Kidney (tissue), 14 donors: ENCODE data around the gene XPR1. TPM values are rescaled to one million over a fixed set of nuclear protein-coding genes. Genes with fewer than 3 reads are reported as not detected.

ENCODE experiments used
- DNase-seq, 5 donors: peaks; one replicate each; pipeline ENCODE4 v3.0.0-alpha.2; 2013 to 2020
- FAIRE-seq: peaks from 2 replicates; lab custom pipeline; 2012; peaks lifted over from hg19 to GRCh38; lab: Jason Lieb, UNC
- H3K27ac ChIP-seq, 2 donors: one replicate each; pipeline ENCODE4 v1.7.0; 2013; ENCODE audit warnings: low read depth in 2 of 2, low read length in 2 of 2, inconsistent platforms in 1 of 2
- H3K27me3 ChIP-seq: one replicate; pipeline ENCODE4 v1.7.1; 2013; ENCODE audit warnings: low read length, inconsistent platforms; ENCODE audit not compliant: control insufficient read depth, insufficient read depth
- H3K36me3 ChIP-seq, 3 donors: one replicate each; pipeline versions ENCODE4 v1.7.0 to v1.7.1; 2013; ENCODE audit warnings: low read length in 3 of 3, control low read depth in 1 of 3, inconsistent platforms in 1 of 3; ENCODE audit not compliant: insufficient read depth in 3 of 3, control insufficient read depth in 2 of 3
- H3K4me1 ChIP-seq, 3 donors: one replicate each; pipeline versions ENCODE4 v1.7.0 to v1.7.1; 2013; ENCODE audit warnings: low read length in 3 of 3, inconsistent platforms in 1 of 3, low read depth in 1 of 3; ENCODE audit not compliant: control insufficient read depth in 2 of 3, insufficient read depth in 2 of 3
- H3K4me3 ChIP-seq, 3 donors: one replicate each; pipeline versions ENCODE4 v1.7.0 to v1.8.1; 2013; ENCODE audit warnings: low read length in 3 of 3, control low read depth in 1 of 3, inconsistent platforms in 1 of 3
- H3K9ac ChIP-seq, 3 donors: one replicate each; pipeline versions ENCODE4 v1.7.0 to v1.7.1; 2013; ENCODE audit warnings: low read length in 3 of 3, control low read depth in 1 of 3, inconsistent platforms in 1 of 3
- H3K9me3 ChIP-seq, 3 donors: one replicate each; pipeline versions ENCODE4 v1.7.0 to v1.7.1; 2013; ENCODE audit warnings: low read length in 3 of 3, control low read depth in 1 of 3, inconsistent platforms in 1 of 3; ENCODE audit not compliant: control insufficient read depth in 2 of 3, insufficient read depth in 1 of 3
- intact Hi-C: fragments of 100-400 bp; cut with DNase I; formaldehyde crosslinking; loops from one replicate; pipeline ENCODE4 v1.11.1; 2022
- polyA plus RNA-seq: library from polyadenylated mRNA; stranded (reverse); fragments of 350-450 nt; fragmentation: Illumina TruSeq; extraction: RNeasy Lipid Tissue Mini Kit (QIAGEN cat#74804); gene quantifications from one replicate; pipeline ENCODE4 v1.2.3, GENCODE V29; 2014; ENCODE audit warnings: low read depth, low replicate concordance; ENCODE audit not compliant: insufficient read depth
- total RNA-seq: library from RNA; stranded (reverse); fragmentation: NEBNext Ultra II Directional; extraction: Animal tissue kit (Norgen Biotek cat#: 25700); gene quantifications from one replicate; pipeline ENCODE4 v1.2.1, GENCODE V29; 2021
- TF ChIP-seq, protein P1 (sequence below): IDR thresholded peaks from 3 replicates; pipeline ENCODE4 v1.5.1; 2012; ENCODE audit warnings: mild to moderate bottlenecking, moderate library complexity, borderline replicate concordance; ENCODE audit not compliant: insufficient read depth; ENCODE audit errors: extremely low read depth
- donor health status: control.
- donor health status: control.
- donor health status: control.
- donor health status: control.
- donor health status: control.
- donor health status: DM: yes; HTN: yes; CAD: no.
- donor health status: Normal renal cell carcinoma (clear cell type).

Gene XPR1
- total and polyA plus RNA-seq, 2 donors from 2014 or later = 10.9 to 33.5 TPM

DNA sequence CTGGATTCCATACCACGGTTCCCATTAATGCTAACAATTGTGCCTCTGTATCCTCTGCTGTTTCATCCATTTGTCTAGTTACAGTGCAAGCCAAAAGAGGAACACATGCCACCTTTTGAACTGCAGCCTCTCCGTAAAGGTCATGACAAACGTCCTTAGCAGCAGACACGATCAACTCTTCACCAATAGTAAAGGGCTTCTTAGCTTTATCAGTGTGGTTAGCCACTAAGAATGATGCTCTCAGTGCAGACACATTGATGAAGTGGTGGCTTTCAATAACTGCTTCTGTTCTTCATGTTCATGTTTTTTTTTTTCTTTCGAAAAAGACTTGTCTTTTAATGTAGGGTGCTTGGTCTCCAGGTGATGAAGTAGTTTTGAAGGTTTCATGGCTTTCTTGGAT is 14.3 kb downstream of the XPR1 start:
- Histone ChIP-seq H3K9ac (no peak overlapping the region), H3K4me1 (peaks cover 0 to 6% (median 4%) of the 10 kb centered on the region in 3 donors), H3K4me3 (no peak overlapping the region), H3K27me3 (no peaks in the 10 kb centered on the region), H3K36me3 (no peaks in the 10 kb centered on the region), H3K27ac (no peak overlapping the region), H3K9me3 (no peaks in the 10 kb centered on the region)
- DNase-seq (no peak), FAIRE-seq (no peak)
- TF ChIP-seq, protein P1, sequence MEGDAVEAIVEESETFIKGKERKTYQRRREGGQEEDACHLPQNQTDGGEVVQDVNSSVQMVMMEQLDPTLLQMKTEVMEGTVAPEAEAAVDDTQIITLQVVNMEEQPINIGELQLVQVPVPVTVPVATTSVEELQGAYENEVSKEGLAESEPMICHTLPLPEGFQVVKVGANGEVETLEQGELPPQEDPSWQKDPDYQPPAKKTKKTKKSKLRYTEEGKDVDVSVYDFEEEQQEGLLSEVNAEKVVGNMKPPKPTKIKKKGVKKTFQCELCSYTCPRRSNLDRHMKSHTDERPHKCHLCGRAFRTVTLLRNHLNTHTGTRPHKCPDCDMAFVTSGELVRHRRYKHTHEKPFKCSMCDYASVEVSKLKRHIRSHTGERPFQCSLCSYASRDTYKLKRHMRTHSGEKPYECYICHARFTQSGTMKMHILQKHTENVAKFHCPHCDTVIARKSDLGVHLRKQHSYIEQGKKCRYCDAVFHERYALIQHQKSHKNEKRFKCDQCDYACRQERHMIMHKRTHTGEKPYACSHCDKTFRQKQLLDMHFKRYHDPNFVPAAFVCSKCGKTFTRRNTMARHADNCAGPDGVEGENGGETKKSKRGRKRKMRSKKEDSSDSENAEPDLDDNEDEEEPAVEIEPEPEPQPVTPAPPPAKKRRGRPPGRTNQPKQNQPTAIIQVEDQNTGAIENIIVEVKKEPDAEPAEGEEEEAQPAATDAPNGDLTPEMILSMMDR = no peak
- intact Hi-C loops = no loop called here

DNA sequence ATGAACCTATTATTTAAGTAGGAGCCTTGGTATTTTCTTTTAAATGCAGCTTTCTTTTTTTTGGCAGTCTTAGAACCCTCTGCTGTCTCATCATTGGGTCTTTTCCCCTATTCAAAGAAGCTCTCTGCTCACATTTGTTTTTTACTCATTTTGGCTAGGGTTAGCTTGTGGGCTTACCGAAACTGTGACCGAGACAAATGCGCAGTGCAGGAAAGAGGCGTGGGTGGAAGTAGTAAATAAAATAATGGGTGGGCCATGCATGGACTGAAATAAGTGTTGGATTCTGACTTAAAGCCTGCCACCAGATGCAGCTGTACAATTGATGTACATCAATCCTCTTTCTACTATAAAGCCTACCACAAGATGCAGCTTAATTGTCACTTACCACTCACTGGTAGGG is 14.7 kb downstream of the XPR1 start:
- Histone ChIP-seq H3K27ac (no peak overlapping the region), H3K4me1 (peaks cover 0 to 6% (median 4%) of the 10 kb centered on the region in 3 donors), H3K27me3 (no peaks in the 10 kb centered on the region), H3K9me3 (no peaks in the 10 kb centered on the region), H3K4me3 (no peak overlapping the region), H3K36me3 (no peaks in the 10 kb centered on the region), H3K9ac (no peak overlapping the region)
- TF ChIP-seq, protein P1 = no peak
- FAIRE-seq (no peak), DNase-seq (no peak)
- intact Hi-C loops = no loop called here

DNA sequence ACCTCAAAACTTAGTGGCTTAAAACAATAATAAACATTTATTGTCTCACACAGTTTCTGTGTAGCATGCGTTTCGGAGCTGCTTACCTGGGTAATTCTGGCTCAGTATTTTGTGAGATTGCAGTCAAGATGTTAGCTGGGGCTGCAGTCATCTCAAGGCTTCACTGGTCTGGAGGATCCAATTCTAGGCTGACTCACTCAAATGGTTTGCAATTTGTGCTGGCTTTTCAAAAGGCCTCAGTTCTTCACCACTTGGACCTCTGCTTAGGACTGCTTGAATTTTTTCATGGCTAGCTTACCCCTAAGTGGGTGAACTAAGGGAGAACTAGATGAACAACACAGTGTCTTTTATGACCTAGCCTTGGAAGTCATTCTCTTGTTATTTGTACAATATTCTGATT is 21.0 kb downstream of the XPR1 start:
- Histone ChIP-seq H3K36me3 (no peaks in the 10 kb centered on the region), H3K9me3 (peaks cover 0 to 7% (median 3%) of the 10 kb centered on the region in 3 donors), H3K27me3 (no peaks in the 10 kb centered on the region), H3K4me1 (no peaks in the 10 kb centered on the region), H3K9ac (no peak overlapping the region), H3K4me3 (no peak overlapping the region), H3K27ac (no peak overlapping the region)
- TF ChIP-seq, protein P1 = no peak
- DNase-seq (no peak), FAIRE-seq (no peak)
- intact Hi-C loops = no loop called here

DNA sequence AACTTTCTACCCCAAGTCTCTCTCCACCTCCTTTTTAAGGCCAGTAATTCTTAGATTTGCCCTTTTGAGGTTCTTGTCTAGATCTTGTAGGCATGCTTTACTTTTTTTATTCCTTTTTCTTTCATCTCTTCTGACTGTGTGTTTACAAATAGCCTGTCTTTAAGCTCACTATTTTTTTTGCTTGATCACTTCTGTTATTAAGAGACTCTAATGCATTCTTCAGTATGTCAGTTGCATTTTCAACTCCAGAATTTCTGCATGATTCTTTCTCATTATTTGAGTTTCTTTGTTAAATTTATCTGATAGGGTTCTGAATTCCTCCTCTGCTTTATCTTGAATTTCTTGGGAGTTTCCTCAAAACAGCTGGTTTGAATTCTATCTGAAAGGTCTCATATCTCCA is 30.9 kb downstream of the XPR1 start:
- no peak overlapping the region for H3K27ac ChIP-seq
- no peaks in the 10 kb centered on the region for H3K27me3 ChIP-seq
- FAIRE-seq = no peak
- no peak overlapping the region for H3K4me3 ChIP-seq
- H3K36me3 ChIP-seq = no peaks in the 10 kb centered on the region
- H3K9ac ChIP-seq = no peak overlapping the region
- intact Hi-C loops = no loop called here
- H3K4me1 ChIP-seq = no peaks in the 10 kb centered on the region
- DNase-seq = no peak
- H3K9me3 ChIP-seq = peaks cover 1 to 16% (median 6%) of the 10 kb centered on the region in 3 donors
- TF ChIP-seq, protein P1 = no peak
